ENCODE results near the gene RNF208. TPM values are rescaled to one million over a fixed set of nuclear protein-coding genes. Genes with fewer than 3 reads are reported as not detected.

Gene RNF208
- total and polyA plus RNA-seq, 9 of the 15 experiments (the other 6 are each of a cell fraction or from before 2014, with no cell fraction given) = 0.15 to 6.9 (median 0.50) TPM; not detected in 2

DNA sequence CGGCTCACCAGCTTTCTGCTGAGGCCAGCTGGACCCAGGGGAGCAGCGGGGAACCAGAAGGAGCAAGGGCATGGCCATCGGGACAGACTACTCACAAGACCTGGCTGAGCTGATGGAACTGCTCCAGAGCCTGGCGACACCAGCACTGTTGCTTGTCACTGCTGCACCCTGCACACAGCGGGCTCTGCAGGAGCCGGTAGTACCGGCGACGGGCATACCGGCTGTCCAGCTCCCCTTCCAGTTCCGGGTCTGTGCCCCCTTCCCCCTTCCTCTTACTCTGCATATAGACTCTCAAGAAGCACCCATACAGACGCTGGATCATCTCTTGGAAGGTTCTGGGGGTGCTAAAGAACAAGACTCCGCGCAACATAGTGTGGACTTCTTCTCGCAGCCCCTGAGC lies 34.7 kb downstream of the RNF208 start:
- H3K27ac ChIP-seq (ENCODE audit: extremely low read depth, low read depth, low read length) = no peak overlapping the region; the same call in 2 of the 3 replicates
- FAIRE-seq = no peak
- in situ Hi-C loops (cut with MboI) = loop anchor here (5.0 kb wide), 1 partner anchor 40 kb away; the partner anchor contains the start of genes CYSRT1 and RNF224

More for the DNA sequence above, 34.7 kb downstream of the RNF208 start:
- WGBS (ENCODE audit: insufficient coverage, low coverage, missing lambda C conversion rate) = 38% methylated on average over 15 of the region's 15 CpGs
- Histone ChIP-seq H3K4me2 (ENCODE audit: insufficient read depth, low read length) (peak overlapping the region; percentile 98), H3K9ac (ENCODE audit: insufficient read depth in 1 of 2, low read depth in 2 of 2, low read length in 2 of 2) (peak overlapping the region; percentile 93 to 96), H4K20me1 (replicated peaks; ENCODE audit: control insufficient read depth, insufficient read depth, low read length) (peaks cover 8% of the 10 kb centered on the region), H3K36me3 (ENCODE audit: control insufficient read depth, insufficient read depth, low read length) (peaks cover 75% of the 10 kb centered on the region; the same call in 2 of the 3 replicates), H3K79me2 (ENCODE audit: control insufficient read depth, insufficient read depth, low read length) (peaks cover 43% of the 10 kb centered on the region), H3K4me1 (replicated peaks in 1 of 2; ENCODE audit: control insufficient read depth in 2 of 2, insufficient read depth in 2 of 2, low read length in 2 of 2) (peaks cover 20 to 90% of the 10 kb centered on the region in 2 experiments), H3K9me3 (replicated peaks; ENCODE audit: control insufficient read depth, insufficient read depth, low read depth, low read length) (no peaks in the 10 kb centered on the region), H2AFZ (ENCODE audit: low read depth, low read length) (no peak overlapping the region), H3K4me3 (peak overlapping the region; percentile 98), H3K27me3 (ENCODE audit: control insufficient read depth in 2 of 2, insufficient read depth in 2 of 2, low read length in 2 of 2) (no peaks in the 10 kb centered on the region), H3K9me1 (ENCODE audit: control insufficient read depth, insufficient read depth, low read length) (no peaks in the 10 kb centered on the region)
- ATAC-seq (no peak), DNase-seq (ENCODE audit: extremely low read depth in 1 of 4, low spot score in 3 of 4) (no peak)
- ChIA-PET CTCF (ENCODE audit: low intra/inter-chr PET ratio) (interaction anchor here (1.2 to 2.5 kb wide), 2 partner anchors 40 to 49 kb away, joined by 4 to 19 read pairs; partner anchors contain the start of gene RNF224), POLR2A (interaction anchor here (0.6 to 6.7 kb wide), 7 partner anchors 8 to 89 kb away, joined by 3 to 56 read pairs (median 3); partner anchors contain the start of genes NDOR1, TMEM203, TPRN and TUBB4B)
- intact Hi-C loops (cut with micrococcal nuclease) = no loop called here
- BruUV-seq (replicated peaks) = no TSS peak
- TF ChIP-seq ZNF408 (CRISPR knock-in tag; IDR thresholded peaks at IDR 0.05; ENCODE audit: low read depth) (no peak), ZNF764 (CRISPR knock-in tag; IDR thresholded peaks at IDR 0.05; ENCODE audit: low read depth) (no peak), RFX5 (IDR thresholded peaks at IDR 0.05; ENCODE audit: low read depth, low read length) (no peak), ZNF316 (IDR thresholded peaks at IDR 0.05) (no peak), ESRRB (CRISPR knock-in tag; IDR thresholded peaks at IDR 0.05; ENCODE audit: borderline replicate concordance) (no peak), CBX2 (IDR thresholded peaks at IDR 0.05; ENCODE audit: insufficient read depth, low read length, poor library complexity, severe bottlenecking) (no peak), PHF21A (IDR thresholded peaks at IDR 0.05; ENCODE audit: borderline replicate concordance, low read depth) (no peak), ZNF717 (CRISPR knock-in tag; IDR thresholded peaks at IDR 0.05) (no peak), ZNF77 (CRISPR knock-in tag; IDR thresholded peaks at IDR 0.05) (no peak), PRMT5 (CRISPR knock-in tag; IDR thresholded peaks at IDR 0.05) (no peak), POLR2G (IDR thresholded peaks at IDR 0.05; ENCODE audit: low read depth, low read length) (no peak)
- TF ChIP-seq, protein P1, sequence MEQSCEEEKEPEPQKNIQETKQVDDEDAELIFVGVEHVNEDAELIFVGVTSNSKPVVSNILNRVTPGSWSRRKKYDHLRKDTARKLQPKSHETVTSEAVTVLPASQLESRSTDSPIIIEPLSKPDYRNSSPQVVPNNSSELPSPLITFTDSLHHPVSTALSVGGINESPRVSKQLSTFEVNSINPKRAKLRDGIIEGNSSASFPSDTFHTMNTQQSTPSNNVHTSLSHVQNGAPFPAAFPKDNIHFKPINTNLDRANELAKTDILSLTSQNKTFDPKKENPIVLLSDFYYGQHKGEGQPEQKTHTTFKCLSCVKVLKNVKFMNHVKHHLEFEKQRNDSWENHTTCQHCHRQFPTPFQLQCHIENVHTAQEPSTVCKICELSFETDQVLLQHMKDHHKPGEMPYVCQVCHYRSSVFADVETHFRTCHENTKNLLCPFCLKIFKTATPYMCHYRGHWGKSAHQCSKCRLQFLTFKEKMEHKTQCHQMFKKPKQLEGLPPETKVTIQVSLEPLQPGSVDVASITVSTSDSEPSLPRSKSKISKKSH (CRISPR knock-in tag; IDR thresholded peaks at IDR 0.05) = no peak
- TF ChIP-seq, protein P2, sequence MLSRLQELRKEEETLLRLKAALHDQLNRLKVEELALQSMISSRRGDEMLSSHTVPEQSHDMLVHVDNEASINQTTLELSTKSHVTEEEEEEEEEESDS (CRISPR knock-in tag; IDR thresholded peaks at IDR 0.05) = no peak
- TF ChIP-seq, protein P3, sequence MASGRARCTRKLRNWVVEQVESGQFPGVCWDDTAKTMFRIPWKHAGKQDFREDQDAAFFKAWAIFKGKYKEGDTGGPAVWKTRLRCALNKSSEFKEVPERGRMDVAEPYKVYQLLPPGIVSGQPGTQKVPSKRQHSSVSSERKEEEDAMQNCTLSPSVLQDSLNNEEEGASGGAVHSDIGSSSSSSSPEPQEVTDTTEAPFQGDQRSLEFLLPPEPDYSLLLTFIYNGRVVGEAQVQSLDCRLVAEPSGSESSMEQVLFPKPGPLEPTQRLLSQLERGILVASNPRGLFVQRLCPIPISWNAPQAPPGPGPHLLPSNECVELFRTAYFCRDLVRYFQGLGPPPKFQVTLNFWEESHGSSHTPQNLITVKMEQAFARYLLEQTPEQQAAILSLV (tag; IDR thresholded peaks at IDR 0.05) = no peak
- TF ChIP-seq, protein P4, sequence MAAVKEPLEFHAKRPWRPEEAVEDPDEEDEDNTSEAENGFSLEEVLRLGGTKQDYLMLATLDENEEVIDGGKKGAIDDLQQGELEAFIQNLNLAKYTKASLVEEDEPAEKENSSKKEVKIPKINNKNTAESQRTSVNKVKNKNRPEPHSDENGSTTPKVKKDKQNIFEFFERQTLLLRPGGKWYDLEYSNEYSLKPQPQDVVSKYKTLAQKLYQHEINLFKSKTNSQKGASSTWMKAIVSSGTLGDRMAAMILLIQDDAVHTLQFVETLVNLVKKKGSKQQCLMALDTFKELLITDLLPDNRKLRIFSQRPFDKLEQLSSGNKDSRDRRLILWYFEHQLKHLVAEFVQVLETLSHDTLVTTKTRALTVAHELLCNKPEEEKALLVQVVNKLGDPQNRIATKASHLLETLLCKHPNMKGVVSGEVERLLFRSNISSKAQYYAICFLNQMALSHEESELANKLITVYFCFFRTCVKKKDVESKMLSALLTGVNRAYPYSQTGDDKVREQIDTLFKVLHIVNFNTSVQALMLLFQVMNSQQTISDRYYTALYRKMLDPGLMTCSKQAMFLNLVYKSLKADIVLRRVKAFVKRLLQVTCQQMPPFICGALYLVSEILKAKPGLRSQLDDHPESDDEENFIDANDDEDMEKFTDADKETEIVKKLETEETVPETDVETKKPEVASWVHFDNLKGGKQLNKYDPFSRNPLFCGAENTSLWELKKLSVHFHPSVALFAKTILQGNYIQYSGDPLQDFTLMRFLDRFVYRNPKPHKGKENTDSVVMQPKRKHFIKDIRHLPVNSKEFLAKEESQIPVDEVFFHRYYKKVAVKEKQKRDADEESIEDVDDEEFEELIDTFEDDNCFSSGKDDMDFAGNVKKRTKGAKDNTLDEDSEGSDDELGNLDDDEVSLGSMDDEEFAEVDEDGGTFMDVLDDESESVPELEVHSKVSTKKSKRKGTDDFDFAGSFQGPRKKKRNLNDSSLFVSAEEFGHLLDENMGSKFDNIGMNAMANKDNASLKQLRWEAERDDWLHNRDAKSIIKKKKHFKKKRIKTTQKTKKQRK (IDR thresholded peaks at IDR 0.05; ENCODE audit: borderline replicate concordance, low read depth, low read length) = no peak
- TF ChIP-seq, protein P5, sequence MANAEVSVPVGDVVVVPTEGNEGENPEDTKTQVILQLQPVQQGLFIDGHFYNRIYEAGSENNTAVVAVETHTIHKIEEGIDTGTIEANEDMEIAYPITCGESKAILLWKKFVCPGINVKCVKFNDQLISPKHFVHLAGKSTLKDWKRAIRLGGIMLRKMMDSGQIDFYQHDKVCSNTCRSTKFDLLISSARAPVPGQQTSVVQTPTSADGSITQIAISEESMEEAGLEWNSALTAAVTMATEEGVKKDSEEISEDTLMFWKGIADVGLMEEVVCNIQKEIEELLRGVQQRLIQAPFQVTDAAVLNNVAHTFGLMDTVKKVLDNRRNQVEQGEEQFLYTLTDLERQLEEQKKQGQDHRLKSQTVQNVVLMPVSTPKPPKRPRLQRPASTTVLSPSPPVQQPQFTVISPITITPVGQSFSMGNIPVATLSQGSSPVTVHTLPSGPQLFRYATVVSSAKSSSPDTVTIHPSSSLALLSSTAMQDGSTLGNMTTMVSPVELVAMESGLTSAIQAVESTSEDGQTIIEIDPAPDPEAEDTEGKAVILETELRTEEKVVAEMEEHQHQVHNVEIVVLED (CRISPR knock-in tag; IDR thresholded peaks at IDR 0.05) = no peak

Measured in K562 (cell line).